A673 (cell line): ENCODE measurements around the gene DLG2. TPM values are rescaled to one million over a fixed set of nuclear protein-coding genes. Genes with fewer than 3 reads are reported as not detected.

Experiments
- BruUV-seq: library from RNA; stranded (reverse); fragments of 400-500 nt; replicated peaks from 2 replicates; lab custom pipeline; 2021; lab: Mats Ljungman, UMichigan
- CTCF ChIA-PET: fragments of 300-600 bp; sonication (Branson Sonifier 250); formaldehyde crosslinking; loops from one replicate; lab custom pipeline; 2022; ENCODE audit warnings: antibody characterized with exemption; lab: Charles Lee
- POLR2A ChIA-PET: fragments of 300-600 bp; sonication (Branson Sonifier 250); formaldehyde crosslinking; loops from one replicate; lab custom pipeline; 2022; ENCODE audit warnings: antibody characterized with exemption; ENCODE audit not compliant: low non-redundant PET; lab: Charles Lee
- DNase-seq: peaks from one replicate; pipeline ENCODE4 v3.0.0-alpha.2; 2015; ENCODE audit warnings: low spot score
- H3K27ac ChIP-seq: fragments of 200-600 bp; sonication (generic); 2 replicates; pipeline ENCODE4 v1.5.1; 2016; ENCODE audit warnings: mixed run types, low read depth, mild to moderate bottlenecking, mixed read lengths, antibody characterized with exemption, low read length; ENCODE audit not compliant: poor library complexity, severe bottlenecking
- H3K27me3 ChIP-seq: fragments of 200-600 bp; sonication (generic); replicated peaks from 2 replicates; pipeline ENCODE4 v1.6.1; 2017; ENCODE audit warnings: mixed run types, low read depth, mild to moderate bottlenecking, mixed read lengths, antibody characterized with exemption, low read length; ENCODE audit not compliant: insufficient read depth, poor library complexity
- H3K36me3 ChIP-seq: fragments of 200-600 bp; sonication (generic); 2 replicates; pipeline ENCODE4 v1.6.1; 2016; ENCODE audit warnings: mixed run types, mild to moderate bottlenecking, mixed read lengths, antibody characterized with exemption, low read length; ENCODE audit not compliant: insufficient read depth, poor library complexity, severe bottlenecking
- H3K4me1 ChIP-seq: fragments of 200-600 bp; sonication (generic); 2 replicates; pipeline ENCODE4 v1.6.1; 2017; ENCODE audit warnings: mixed run types, mild to moderate bottlenecking, mixed read lengths, antibody characterized with exemption, low read length; ENCODE audit not compliant: insufficient read depth, poor library complexity, severe bottlenecking
- H3K4me3 ChIP-seq: fragments of 200-600 bp; sonication (generic); 2 replicates; pipeline ENCODE4 v1.5.1; 2016; ENCODE audit warnings: low read depth, mixed run types, mild to moderate bottlenecking, mixed read lengths, low read length; ENCODE audit not compliant: poor library complexity, severe bottlenecking
- H3K9me3 ChIP-seq: fragments of 200-600 bp; sonication (generic); 2 replicates; pipeline ENCODE4 v1.6.1; 2016; ENCODE audit warnings: mixed run types, low read depth, mild to moderate bottlenecking, mixed read lengths, antibody characterized with exemption, low read length; ENCODE audit not compliant: poor library complexity, severe bottlenecking
- EZH2 ChIP-seq: fragments of 200-600 bp; sonication (generic); IDR thresholded peaks from 2 replicates; pipeline ENCODE4 v1.6.1; 2017; ENCODE audit warnings: borderline replicate concordance, low read depth, mild to moderate bottlenecking, mixed read lengths, antibody characterized with exemption, low read length; ENCODE audit not compliant: poor library complexity, severe bottlenecking
- intact Hi-C: fragments of 100-400 bp; cut with micrococcal nuclease; formaldehyde crosslinking; loops from one replicate; pipeline ENCODE4 v1.10.0; 2022; ENCODE audit not compliant: unreplicated experiment
- total RNA-seq: library from RNA; stranded (reverse); gene quantifications from 2 replicates; pipeline ENCODE4 v1.2.3, GENCODE V29; 2021
- TF ChIP-seq, protein P1 (sequence below): fragments of 300-800, 200-600 bp; sonication (generic); conservative IDR thresholded peaks from 2 replicates; pipeline ENCODE4 v1.5.1; 2017; ENCODE audit warnings: low read depth, mild to moderate bottlenecking, antibody characterized with exemption, low read length, moderate library complexity, mixed read lengths

The DLG2 gene
- total RNA-seq, 1 experiment from 2014 or later = 277 TPM

DNA sequence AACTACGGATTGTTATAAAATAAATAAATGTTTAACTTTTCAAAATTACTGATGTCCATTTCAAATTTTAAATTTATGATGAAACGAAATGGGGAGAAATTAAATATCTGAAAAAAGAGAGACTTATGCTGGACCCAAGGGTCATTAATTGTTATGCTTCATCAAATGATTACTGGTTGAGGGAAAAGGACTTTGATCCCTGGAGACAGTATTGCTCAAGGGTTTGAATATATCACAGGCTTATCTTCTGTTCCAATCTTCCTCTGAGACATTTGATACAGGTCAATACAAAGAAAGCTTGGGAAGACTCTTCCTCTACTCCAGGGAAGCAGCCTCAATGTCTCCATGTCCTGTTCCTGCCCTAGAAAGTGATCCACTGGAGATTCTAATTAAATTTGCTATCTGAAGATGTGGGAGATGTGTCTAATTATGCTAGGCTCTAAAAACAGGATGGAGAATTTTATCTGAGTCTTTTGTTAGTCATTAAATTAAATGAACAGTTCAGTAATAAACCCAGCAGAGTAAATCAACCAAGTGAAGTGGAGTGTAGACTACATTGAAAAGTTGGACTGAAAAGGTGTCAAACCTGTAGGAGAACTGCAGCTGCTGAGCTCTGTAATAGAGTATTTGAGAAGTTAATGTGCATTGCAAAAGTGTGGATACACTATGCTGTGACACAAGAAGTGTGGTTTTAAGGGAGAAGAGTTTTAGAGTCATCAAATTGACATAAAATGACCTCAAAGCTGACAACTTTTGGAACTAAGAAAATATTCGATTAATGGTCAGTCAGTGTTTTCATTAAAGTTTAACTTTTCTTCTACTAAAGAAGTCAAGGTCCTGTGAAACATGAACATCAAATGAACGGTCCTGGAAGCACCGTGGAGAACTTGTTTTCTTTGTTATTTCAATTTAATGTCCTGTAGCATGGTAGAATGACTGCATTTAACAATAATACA, 1717.3 kb downstream of the DLG2 start:
- POLR2A ChIA-PET = no interaction called here
- intact Hi-C loops = no loop called here
- DNase-seq = no peak
- H3K9me3 ChIP-seq = no peaks in the 10 kb centered on the region
- TF ChIP-seq, protein P1, sequence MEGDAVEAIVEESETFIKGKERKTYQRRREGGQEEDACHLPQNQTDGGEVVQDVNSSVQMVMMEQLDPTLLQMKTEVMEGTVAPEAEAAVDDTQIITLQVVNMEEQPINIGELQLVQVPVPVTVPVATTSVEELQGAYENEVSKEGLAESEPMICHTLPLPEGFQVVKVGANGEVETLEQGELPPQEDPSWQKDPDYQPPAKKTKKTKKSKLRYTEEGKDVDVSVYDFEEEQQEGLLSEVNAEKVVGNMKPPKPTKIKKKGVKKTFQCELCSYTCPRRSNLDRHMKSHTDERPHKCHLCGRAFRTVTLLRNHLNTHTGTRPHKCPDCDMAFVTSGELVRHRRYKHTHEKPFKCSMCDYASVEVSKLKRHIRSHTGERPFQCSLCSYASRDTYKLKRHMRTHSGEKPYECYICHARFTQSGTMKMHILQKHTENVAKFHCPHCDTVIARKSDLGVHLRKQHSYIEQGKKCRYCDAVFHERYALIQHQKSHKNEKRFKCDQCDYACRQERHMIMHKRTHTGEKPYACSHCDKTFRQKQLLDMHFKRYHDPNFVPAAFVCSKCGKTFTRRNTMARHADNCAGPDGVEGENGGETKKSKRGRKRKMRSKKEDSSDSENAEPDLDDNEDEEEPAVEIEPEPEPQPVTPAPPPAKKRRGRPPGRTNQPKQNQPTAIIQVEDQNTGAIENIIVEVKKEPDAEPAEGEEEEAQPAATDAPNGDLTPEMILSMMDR = no peak
- TF ChIP-seq EZH2 = no peak
- BruUV-seq = no TSS peak
- H3K4me1 ChIP-seq = no peaks in the 10 kb centered on the region
- H3K4me3 ChIP-seq = no peak overlapping the region
- no peaks in the 10 kb centered on the region for H3K36me3 ChIP-seq
- CTCF ChIA-PET = no interaction called here
- H3K27me3 ChIP-seq = no peaks in the 10 kb centered on the region
- H3K27ac ChIP-seq = no peak overlapping the region

DNA sequence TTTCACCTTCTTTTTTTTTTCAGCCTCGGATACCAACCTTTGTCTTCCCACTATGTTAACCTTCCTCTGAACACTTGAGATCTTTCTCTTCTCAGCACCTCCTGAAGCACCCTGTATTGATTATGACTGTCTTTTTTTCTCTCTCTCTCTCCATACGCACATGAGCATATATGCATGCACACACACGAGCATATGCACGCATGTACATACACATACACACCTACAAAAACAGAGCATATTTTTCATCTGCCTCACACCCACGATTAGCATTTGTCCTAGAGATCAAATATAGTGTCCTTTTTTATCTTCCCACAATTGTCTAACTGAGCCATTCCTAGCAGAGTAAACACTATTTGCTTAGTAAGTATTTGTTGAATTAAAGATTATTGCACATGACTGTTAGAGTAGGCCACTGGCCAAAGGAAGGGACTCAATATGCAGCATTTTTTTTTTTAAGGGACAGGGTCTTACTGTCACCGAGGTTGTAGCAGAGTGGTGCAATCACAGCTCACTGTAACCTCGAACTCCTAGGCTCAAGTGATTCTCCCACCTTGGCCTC, 1718.8 kb downstream of the DLG2 start:
- ChIA-PET CTCF (no interaction called here), POLR2A (interaction anchor here (0.6 kb wide), 1 partner anchor 20 kb away, joined by 3 read pairs; no protein-coding TSS in a partner anchor)
- no peaks in the 10 kb centered on the region for H3K9me3 ChIP-seq
- H3K27me3 ChIP-seq = no peaks in the 10 kb centered on the region
- BruUV-seq = no TSS peak
- intact Hi-C loops = no loop called here
- no peak overlapping the region for H3K4me3 ChIP-seq
- no peak overlapping the region for H3K27ac ChIP-seq
- H3K36me3 ChIP-seq = no peaks in the 10 kb centered on the region
- no peak for DNase-seq
- H3K4me1 ChIP-seq = no peaks in the 10 kb centered on the region
- TF ChIP-seq, protein P1 = no peak
- no peak for TF ChIP-seq EZH2

DNA sequence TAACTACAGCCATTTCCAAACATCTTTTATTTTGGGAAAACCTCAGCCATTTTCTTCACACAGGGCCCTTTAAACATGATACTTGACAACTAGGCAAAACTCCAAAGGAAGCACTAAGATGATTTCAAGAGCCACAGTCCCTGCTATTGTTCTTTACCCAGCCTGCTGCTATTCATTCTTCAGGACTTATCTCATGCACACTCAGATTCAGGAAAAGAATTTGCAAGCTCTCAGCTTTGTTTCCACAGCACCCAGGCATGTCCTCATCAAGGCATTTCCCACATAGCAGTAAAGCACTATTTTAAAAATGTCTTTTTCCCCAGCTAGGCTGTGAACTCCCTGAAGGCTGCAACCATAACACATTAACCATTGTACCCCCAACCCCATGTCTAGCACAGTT, 1731.6 kb downstream of the DLG2 start:
- Histone ChIP-seq H3K36me3 (no peaks in the 10 kb centered on the region), H3K27me3 (no peaks in the 10 kb centered on the region), H3K4me3 (no peak overlapping the region), H3K4me1 (no peaks in the 10 kb centered on the region), H3K27ac (no peak overlapping the region), H3K9me3 (no peaks in the 10 kb centered on the region)
- TF ChIP-seq, protein P1 = no peak
- no peak for TF ChIP-seq EZH2
- DNase-seq = peak; percentile 13
- POLR2A ChIA-PET = no interaction called here
- intact Hi-C loops = no loop called here
- BruUV-seq = no TSS peak
- CTCF ChIA-PET = no interaction called here
